ENCODE data around the gene ADD3.
"Not testable (repeated sequence)": the region's sequence is repeated elsewhere in the genome, so short reads cannot be mapped to it uniquely, and the experiment has no call there.

The ADD3 gene

DNA sequence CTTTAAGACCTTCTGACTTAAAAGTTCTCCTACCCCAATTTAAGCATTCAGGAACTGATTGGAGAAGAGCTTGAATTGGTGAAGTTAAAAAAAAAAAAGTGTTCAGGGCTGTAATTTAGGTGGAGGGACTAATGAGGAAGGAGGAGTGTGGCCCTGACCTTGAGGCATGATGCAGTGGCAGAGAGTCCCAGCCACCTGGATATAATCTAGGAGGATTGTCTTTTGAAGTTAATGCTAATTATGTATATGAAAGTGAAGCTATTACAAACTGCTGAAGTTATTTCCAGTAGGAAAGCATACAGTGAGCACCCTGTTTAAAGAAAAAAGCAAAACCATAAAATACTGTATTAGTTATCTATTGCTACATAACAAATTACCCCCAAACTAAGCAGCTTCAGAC lies 31.5 kb downstream of the ADD3 start:
- H3K36me3 ChIP-seq (ENCODE audit: control insufficient read depth, insufficient read depth, low read length) = no peaks in the 10 kb centered on the region
- no peaks in the 10 kb centered on the region for H3K9me3 ChIP-seq (ENCODE audit: control insufficient read depth, low read length)
- peaks cover 13% of the 10 kb centered on the region for H3K4me1 ChIP-seq (ENCODE audit: control insufficient read depth, insufficient read depth, low read length, poor library complexity, severe bottlenecking)
- H3K27ac ChIP-seq (ENCODE audit: low read depth, low read length, severe bottlenecking) = no peak overlapping the region
- H3K4me3 ChIP-seq (ENCODE audit: extremely low read depth, insufficient read depth, low read length, poor library complexity, severe bottlenecking) = no peak overlapping the region

DNA sequence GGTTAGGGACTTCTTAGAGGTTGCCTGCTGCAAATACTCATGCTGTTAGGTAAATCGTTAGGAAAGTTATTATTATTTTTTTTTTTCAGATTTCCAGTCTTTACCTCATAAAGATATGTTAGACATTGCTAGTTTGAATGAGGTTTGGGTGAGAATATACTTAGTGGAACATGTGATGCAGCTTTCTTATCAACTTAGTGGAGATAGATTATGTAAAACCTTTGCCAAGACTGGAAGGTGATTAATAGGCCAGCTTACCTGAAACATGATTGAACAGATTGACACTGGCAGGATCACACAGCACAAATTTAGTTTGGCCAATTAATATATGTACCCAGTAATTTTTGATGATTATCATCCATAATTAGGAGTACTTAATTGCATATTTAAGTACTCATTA lies 32.3 kb downstream of the ADD3 start:
- Histone ChIP-seq H3K36me3 (ENCODE audit: control insufficient read depth, insufficient read depth, low read length) (no peaks in the 10 kb centered on the region), H3K9me3 (ENCODE audit: control insufficient read depth, low read length) (no peaks in the 10 kb centered on the region), H3K27ac (ENCODE audit: low read depth, low read length, severe bottlenecking) (no peak overlapping the region), H3K4me1 (ENCODE audit: control insufficient read depth, insufficient read depth, low read length, poor library complexity, severe bottlenecking) (peaks cover 13% of the 10 kb centered on the region), H3K4me3 (ENCODE audit: extremely low read depth, insufficient read depth, low read length, poor library complexity, severe bottlenecking) (no peak overlapping the region)
- no CpG with 5 or more reads among the region's 1 CpG for WGBS, 2 experiments (ENCODE audit: insufficient coverage in 2 of 2)

DNA sequence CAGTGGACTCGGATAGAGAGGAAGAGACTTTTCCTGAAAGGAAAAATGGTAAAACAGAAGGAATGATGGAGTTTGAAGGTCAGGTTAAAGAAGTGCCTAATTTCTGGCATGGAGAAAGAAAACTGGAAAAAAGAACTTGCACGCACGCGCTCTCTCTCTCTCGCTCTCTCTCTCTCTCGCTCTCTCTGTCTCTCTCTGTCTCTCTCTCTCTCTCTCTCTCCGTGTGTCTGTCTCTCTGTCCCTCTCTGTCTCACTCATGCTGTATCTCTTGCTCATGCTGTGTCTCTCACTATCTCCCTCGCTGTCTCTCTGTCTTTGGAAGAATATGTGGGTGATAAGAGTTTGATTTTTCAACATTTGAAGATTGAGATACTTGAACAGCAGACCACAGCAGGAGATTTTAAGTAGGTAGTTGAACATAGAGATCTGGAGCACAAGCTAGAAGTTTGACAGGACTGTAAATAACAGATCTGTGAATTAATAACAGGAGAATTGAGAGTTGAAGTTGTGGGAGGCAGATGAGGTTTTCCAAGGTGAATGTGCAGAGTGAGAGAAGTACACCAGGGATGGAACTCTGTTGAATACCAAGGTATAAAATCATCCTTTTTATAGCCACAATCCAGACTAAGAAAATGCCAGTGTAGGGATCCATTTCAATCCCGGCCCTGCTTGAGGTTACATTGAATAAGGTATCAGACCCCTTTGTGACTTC lies 33.1 kb downstream of the ADD3 start:
- Histone ChIP-seq H3K36me3 (ENCODE audit: control insufficient read depth, insufficient read depth, low read length) (no peaks in the 10 kb centered on the region), H3K4me3 (ENCODE audit: extremely low read depth, insufficient read depth, low read length, poor library complexity, severe bottlenecking) (no peak overlapping the region), H3K27ac (ENCODE audit: low read depth, low read length, severe bottlenecking) (no peak overlapping the region), H3K4me1 (ENCODE audit: control insufficient read depth, insufficient read depth, low read length, poor library complexity, severe bottlenecking) (peaks cover 13% of the 10 kb centered on the region), H3K9me3 (ENCODE audit: control insufficient read depth, low read length) (no peaks in the 10 kb centered on the region)
- 78 to 82% methylated on average over 8 of the region's 9 CpGs for WGBS, 2 experiments (ENCODE audit: insufficient coverage in 2 of 2)

DNA sequence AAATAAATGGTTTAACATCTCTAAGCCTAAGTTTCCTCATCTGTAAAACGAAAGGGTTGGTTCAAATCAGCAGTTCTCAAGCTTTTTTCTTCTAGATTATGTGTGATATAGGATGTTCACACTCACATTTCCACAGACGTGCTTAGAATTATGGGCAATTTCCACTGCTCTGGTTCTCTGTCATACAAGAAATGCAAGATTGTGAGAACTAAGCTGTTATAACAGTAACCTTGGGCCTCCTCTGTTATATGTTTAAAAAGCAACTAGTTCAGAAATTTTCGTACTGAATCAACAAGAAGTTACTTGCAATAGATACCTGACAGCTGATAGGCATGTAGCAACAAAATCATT lies 33.7 kb downstream of the ADD3 start:
- Histone ChIP-seq H3K4me1 (ENCODE audit: control insufficient read depth, insufficient read depth, low read length, poor library complexity, severe bottlenecking) (peaks cover 13% of the 10 kb centered on the region), H3K27ac (ENCODE audit: low read depth, low read length, severe bottlenecking) (no peak overlapping the region), H3K36me3 (ENCODE audit: control insufficient read depth, insufficient read depth, low read length) (peaks cover 3% of the 10 kb centered on the region), H3K4me3 (ENCODE audit: extremely low read depth, insufficient read depth, low read length, poor library complexity, severe bottlenecking) (no peak overlapping the region), H3K9me3 (ENCODE audit: control insufficient read depth, low read length) (no peaks in the 10 kb centered on the region)
- 100% methylated on average over 1 of the region's 3 CpGs; no CpG with 5 or more reads in 1 of the 2 experiments for WGBS, 2 experiments (ENCODE audit: insufficient coverage in 2 of 2)

DNA sequence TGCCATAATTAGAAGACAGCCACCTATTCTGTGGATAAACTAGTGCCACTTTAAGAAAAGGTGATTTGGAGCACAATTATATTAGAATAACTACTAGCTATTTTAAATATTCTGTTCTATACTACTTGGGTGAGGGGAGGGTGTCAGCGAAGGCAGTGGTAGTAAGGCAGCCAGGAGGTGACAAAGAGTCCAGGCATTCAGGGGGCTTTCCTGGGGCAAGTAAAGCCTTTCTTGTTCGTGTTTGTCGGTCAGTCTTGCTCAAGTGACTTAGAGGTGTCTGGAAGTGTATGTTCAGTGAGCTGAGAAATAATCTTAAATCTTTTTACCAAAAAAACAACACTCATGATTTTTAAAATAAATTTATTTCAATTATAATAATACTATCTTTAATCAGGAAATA lies 34.4 kb downstream of the ADD3 start:
- Histone ChIP-seq H3K36me3 (ENCODE audit: control insufficient read depth, insufficient read depth, low read length) (peaks cover 5% of the 10 kb centered on the region), H3K9me3 (ENCODE audit: control insufficient read depth, low read length) (no peaks in the 10 kb centered on the region), H3K4me3 (ENCODE audit: extremely low read depth, insufficient read depth, low read length, poor library complexity, severe bottlenecking) (no peak overlapping the region), H3K27ac (ENCODE audit: low read depth, low read length, severe bottlenecking) (no peak overlapping the region), H3K4me1 (ENCODE audit: control insufficient read depth, insufficient read depth, low read length, poor library complexity, severe bottlenecking) (peaks cover 13% of the 10 kb centered on the region)
- no CpG with 5 or more reads among the region's 3 CpGs for WGBS, 2 experiments (ENCODE audit: insufficient coverage in 2 of 2)

DNA sequence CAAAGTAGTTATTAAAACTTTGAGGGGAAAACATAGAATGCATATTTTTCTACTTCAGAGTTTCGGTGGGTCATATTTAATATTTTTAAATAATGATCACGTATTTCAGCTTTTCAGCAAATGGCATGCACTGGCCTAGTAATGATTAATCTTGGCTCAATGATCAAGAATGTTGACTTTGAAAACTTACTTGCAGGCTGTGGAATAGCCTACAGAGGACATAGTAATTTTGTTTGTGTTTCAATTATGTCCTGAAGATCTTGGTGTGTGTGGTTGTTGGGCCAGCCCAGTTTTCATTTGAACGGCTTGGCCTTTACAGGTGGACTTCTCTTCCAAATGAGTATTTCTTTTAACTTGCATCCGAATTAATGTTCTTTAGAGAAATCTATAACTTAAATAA lies 35.1 kb downstream of the ADD3 start:
- Histone ChIP-seq H3K36me3 (ENCODE audit: control insufficient read depth, insufficient read depth, low read length) (peaks cover 5% of the 10 kb centered on the region), H3K4me3 (ENCODE audit: extremely low read depth, insufficient read depth, low read length, poor library complexity, severe bottlenecking) (no peak overlapping the region), H3K9me3 (ENCODE audit: control insufficient read depth, low read length) (peaks cover 2% of the 10 kb centered on the region), H3K4me1 (ENCODE audit: control insufficient read depth, insufficient read depth, low read length, poor library complexity, severe bottlenecking) (peaks cover 13% of the 10 kb centered on the region), H3K27ac (ENCODE audit: low read depth, low read length, severe bottlenecking) (no peak overlapping the region)
- WGBS, 2 experiments (ENCODE audit: insufficient coverage in 2 of 2) = 100% methylated on average over 1 to 2 of the region's 4 CpGs

DNA sequence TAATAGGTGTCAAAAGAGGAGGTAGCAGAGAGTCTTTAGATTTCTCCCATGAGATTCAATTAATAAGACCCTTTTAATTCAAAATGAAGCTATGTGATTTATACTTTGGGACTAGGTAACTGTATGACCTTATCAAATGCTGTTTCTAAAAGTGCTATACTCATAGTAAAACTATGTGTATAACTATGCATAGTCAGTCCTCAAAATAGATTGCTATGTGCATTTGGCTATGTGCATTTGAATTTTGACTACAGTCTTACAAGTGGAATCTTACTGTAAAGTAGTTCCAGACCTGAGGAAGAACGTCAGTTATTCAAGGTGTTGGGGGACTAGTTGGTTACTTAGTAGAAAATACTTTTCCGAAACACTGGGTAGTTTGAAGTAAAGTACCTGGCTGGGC lies 36.9 kb downstream of the ADD3 start:
- Histone ChIP-seq H3K4me3 (ENCODE audit: extremely low read depth, insufficient read depth, low read length, poor library complexity, severe bottlenecking) (no peak overlapping the region), H3K9me3 (ENCODE audit: control insufficient read depth, low read length) (peaks cover 15% of the 10 kb centered on the region), H3K27ac (ENCODE audit: low read depth, low read length, severe bottlenecking) (no peak overlapping the region), H3K36me3 (ENCODE audit: control insufficient read depth, insufficient read depth, low read length) (peaks cover 14% of the 10 kb centered on the region), H3K4me1 (ENCODE audit: control insufficient read depth, insufficient read depth, low read length, poor library complexity, severe bottlenecking) (peaks cover 13% of the 10 kb centered on the region)
- 100% methylated on average over 2 of the region's 2 CpGs for WGBS, 2 experiments (ENCODE audit: insufficient coverage in 2 of 2)

DNA sequence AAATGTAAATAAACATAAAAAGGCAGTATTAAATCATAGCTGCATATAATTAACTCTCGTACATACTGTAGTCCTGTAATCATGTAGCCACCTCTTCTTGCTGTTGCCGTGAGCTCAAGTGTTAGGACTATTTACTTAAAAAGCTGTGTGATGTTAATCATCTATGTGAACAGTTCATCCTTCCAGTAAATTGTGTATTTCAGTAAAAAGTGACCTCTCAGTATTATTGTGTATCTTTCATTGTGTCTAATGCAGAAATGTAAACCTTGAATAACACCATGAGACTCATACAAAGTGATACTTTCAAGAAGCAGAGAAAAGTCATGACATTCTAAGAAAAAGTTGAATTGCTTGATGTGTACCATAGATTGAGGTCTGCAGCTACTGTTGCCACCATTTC lies 38.0 kb downstream of the ADD3 start:
- 100% methylated on average over 1 of the region's 2 CpGs; no CpG with 5 or more reads in 1 of the 2 experiments for WGBS, 2 experiments (ENCODE audit: insufficient coverage in 2 of 2)

DNA sequence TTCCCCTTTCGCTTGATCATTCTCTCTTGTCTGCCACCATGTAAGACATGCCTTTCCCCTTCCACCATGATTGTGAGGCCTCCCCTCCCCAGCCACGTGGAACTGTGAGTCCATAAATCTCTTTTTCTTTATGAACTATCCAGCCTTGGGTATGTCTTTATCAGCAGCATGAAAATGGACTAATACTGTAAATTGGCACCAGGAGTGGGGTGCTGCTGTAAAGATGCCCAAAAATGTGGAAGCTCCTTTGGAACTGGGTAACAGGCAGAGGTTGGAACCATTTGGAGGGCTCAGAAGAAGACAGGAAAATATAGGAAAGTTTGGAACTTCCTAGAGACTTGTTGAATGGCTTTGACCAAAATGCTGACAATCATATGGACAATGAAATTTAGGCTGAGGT lies 40.4 kb downstream of the ADD3 start:
- peaks cover 15% of the 10 kb centered on the region for H3K9me3 ChIP-seq (ENCODE audit: control insufficient read depth, low read length)
- WGBS, 2 experiments (ENCODE audit: insufficient coverage in 2 of 2) = 90 to 100% methylated on average over 2 of the region's 2 CpGs
- H3K4me3 ChIP-seq (ENCODE audit: extremely low read depth, insufficient read depth, low read length, poor library complexity, severe bottlenecking) = not testable (repeated sequence)

More for the DNA sequence above, 38.0 kb downstream of the ADD3 start:
- H3K27ac ChIP-seq (ENCODE audit: low read depth, low read length, severe bottlenecking) = no peak overlapping the region
- no peak overlapping the region for H3K4me3 ChIP-seq (ENCODE audit: extremely low read depth, insufficient read depth, low read length, poor library complexity, severe bottlenecking)
- H3K36me3 ChIP-seq (ENCODE audit: control insufficient read depth, insufficient read depth, low read length) = peaks cover 14% of the 10 kb centered on the region
- peaks cover 15% of the 10 kb centered on the region for H3K9me3 ChIP-seq (ENCODE audit: control insufficient read depth, low read length)
- peaks cover 9% of the 10 kb centered on the region for H3K4me1 ChIP-seq (ENCODE audit: control insufficient read depth, insufficient read depth, low read length, poor library complexity, severe bottlenecking)

DNA sequence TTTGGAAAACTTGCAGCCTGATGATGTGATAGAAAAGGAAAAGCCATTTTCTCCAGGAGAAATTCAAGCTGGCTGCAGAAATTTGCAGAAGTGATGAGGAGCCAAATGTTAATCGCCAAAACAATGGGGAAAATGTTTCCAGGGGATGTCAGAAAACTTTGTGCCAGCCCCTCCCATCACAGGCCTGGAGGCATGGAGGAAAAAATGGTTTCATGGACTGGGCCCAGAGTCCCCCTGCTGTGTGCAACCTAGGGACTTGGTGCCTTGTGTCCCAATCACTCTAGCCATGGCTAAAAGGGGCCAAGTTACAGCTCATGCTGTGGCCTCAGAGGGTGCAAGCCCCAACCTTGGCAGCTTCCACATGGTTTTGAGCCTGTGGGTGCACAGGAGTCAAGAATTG lies 41.0 kb downstream of the ADD3 start:
- WGBS, 2 experiments (ENCODE audit: insufficient coverage in 2 of 2) = 100% methylated on average over 1 of the region's 1 CpG
- no peak overlapping the region for H3K27ac ChIP-seq (ENCODE audit: low read depth, low read length, severe bottlenecking)
- peaks cover 15% of the 10 kb centered on the region for H3K9me3 ChIP-seq (ENCODE audit: control insufficient read depth, low read length)
- H3K4me3 ChIP-seq (ENCODE audit: extremely low read depth, insufficient read depth, low read length, poor library complexity, severe bottlenecking) = no peak overlapping the region
- H3K4me1 ChIP-seq (ENCODE audit: control insufficient read depth, insufficient read depth, low read length, poor library complexity, severe bottlenecking) = no peaks in the 10 kb centered on the region
- H3K36me3 ChIP-seq (ENCODE audit: control insufficient read depth, insufficient read depth, low read length) = peaks cover 14% of the 10 kb centered on the region

More for the DNA sequence above, 40.4 kb downstream of the ADD3 start:
- H3K4me1 ChIP-seq (ENCODE audit: control insufficient read depth, insufficient read depth, low read length, poor library complexity, severe bottlenecking); H3K27ac ChIP-seq (ENCODE audit: low read depth, low read length, severe bottlenecking): not testable (repeated sequence)
- H3K36me3 ChIP-seq (ENCODE audit: control insufficient read depth, insufficient read depth, low read length) = peaks cover 14% of the 10 kb centered on the region

DNA sequence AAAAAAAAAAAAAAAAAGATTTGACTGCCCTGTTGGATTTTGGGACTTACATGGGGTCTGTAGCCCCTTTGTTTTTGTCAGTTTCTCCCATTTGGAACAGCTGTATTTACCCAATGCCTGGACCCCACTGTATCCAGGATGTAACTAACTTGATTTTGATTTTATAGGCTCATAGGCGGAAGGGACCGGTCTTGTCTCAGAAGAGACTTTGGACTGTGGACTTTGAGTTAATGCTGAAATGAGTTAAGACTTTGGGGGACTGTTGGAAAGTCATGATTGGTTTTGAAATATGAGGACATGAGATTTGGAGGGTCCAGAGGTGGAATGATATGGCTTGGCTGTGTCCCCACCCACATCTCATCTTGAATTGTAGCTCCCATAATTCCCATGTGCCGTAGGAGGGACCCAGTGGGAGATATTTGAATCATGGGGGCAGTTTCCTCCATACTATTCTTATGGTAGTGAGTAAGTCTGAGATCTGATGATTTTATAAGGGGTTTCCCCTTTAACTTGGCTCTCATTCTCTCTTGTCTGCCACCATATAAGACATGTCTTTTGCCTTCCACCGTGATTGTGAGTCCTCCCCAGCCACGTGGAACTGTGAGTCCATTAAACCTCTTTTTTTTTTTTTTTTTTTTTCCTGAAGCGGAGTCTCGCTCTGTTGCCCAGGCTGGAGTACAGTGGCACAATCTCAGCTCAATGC lies 42.3 kb downstream of the ADD3 start:
- H3K27ac ChIP-seq (ENCODE audit: low read depth, low read length, severe bottlenecking); H3K4me1 ChIP-seq (ENCODE audit: control insufficient read depth, insufficient read depth, low read length, poor library complexity, severe bottlenecking); H3K4me3 ChIP-seq (ENCODE audit: extremely low read depth, insufficient read depth, low read length, poor library complexity, severe bottlenecking): not testable (repeated sequence)
- H3K36me3 ChIP-seq (ENCODE audit: control insufficient read depth, insufficient read depth, low read length) = peaks cover 14% of the 10 kb centered on the region
- 93 to 94% methylated on average over 3 to 5 of the region's 7 CpGs for WGBS, 2 experiments (ENCODE audit: insufficient coverage in 2 of 2)
- H3K9me3 ChIP-seq (ENCODE audit: control insufficient read depth, low read length) = peaks cover 15% of the 10 kb centered on the region

Data from mesodermal cell (in vitro differentiated cells).